GM12873 (cell line): ENCODE data around the gene MS4A2.

Experiments
- TF ChIP-seq, protein P1 (sequence below): IDR thresholded peaks from 2 replicates; pipeline ENCODE4 v1.5.1; 2012; ENCODE audit warnings: low read depth, mild to moderate bottlenecking, moderate library complexity, low read length, control low read depth; ENCODE audit not compliant: insufficient read depth; ENCODE audit errors: missing control alignments

MS4A2 gene

GRCh38 chr11:60128376-60128775, 39.9 kb downstream of the MS4A2 start:
- TF ChIP-seq, protein P1, sequence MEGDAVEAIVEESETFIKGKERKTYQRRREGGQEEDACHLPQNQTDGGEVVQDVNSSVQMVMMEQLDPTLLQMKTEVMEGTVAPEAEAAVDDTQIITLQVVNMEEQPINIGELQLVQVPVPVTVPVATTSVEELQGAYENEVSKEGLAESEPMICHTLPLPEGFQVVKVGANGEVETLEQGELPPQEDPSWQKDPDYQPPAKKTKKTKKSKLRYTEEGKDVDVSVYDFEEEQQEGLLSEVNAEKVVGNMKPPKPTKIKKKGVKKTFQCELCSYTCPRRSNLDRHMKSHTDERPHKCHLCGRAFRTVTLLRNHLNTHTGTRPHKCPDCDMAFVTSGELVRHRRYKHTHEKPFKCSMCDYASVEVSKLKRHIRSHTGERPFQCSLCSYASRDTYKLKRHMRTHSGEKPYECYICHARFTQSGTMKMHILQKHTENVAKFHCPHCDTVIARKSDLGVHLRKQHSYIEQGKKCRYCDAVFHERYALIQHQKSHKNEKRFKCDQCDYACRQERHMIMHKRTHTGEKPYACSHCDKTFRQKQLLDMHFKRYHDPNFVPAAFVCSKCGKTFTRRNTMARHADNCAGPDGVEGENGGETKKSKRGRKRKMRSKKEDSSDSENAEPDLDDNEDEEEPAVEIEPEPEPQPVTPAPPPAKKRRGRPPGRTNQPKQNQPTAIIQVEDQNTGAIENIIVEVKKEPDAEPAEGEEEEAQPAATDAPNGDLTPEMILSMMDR: no peak

DNA sequence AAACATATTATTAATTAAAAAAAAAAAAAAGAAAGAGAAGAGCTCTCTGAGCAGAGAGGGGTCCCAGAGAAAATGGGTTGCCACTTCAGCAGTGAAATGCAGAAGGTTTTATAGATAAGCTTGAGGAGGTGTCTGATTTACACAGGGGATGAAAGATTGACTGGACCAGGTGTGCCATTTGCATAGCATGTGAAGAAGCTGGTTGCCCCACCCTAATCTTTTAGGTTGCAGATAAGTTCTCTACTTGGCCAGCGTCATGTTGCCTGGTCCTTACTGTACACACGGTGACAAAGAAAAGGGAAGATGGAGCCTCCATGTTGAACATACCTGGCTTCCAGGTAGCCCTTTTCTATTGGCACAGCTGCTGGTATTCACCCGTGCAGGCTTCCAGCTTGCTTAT, 41.4 kb downstream of the MS4A2 start:
- TF ChIP-seq, protein P1: no peak

DNA sequence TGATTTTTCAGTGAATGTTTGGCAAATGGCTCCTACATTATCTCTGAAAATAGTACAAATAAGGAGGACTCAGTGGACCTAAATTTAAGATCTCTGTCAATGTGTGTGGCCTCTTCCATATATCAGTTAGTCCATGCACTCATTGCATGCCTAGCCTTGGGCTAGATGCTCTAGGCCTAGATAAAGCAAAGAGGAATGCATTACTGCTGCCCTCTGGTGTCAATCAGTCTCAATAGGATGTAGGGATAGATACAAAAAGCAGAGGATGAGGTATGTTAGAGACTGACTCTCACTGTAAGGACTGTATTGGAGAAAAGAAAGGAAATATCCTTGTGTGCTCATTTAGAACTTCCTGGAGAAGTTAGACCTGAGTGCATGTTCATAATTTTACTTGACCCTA, 42.0 kb downstream of the MS4A2 start:
- TF ChIP-seq, protein P1: peak; percentile 44

GRCh38 chr11:60131912-60132311, 43.4 kb downstream of the MS4A2 start:
- TF ChIP-seq, protein P1: no peak

- TF ChIP-seq, protein P1: no peak
Observed at GRCh38 chr11:60133917-60134316, 45.5 kb downstream of the MS4A2 start.

- TF ChIP-seq, protein P1: no peak
Observed at GRCh38 chr11:60143768-60144167, 55.3 kb downstream of the MS4A2 start.

DNA sequence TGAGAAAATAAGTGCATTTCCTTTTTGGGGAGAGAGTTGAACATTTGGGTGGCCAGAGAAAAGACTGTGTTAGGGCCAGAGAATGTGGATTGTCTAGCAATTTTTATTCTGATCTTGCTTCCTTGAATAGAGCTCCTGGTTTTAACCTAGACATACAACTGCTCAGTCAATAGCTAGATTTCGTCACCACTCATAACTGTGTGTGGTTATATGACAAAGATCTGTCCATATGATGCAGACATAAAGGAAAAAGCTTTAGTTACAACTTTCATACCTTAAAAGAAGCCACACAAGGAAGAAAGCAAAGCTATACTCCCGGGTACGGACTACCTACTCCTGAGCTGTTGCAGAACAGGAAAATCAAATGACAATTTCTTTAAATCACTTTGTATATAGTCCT, 57.2 kb downstream of the MS4A2 start:
- TF ChIP-seq, protein P1: no peak
